ENCODE results near the gene LEP.
"Not testable (repeated sequence)": the region's sequence is repeated elsewhere in the genome, so short reads cannot be mapped to it uniquely, and the experiment has no call there.

LEP gene

GRCh38 chr7:128210036-128210347 is 31.1 kb upstream of the LEP start:
- no peak for FAIRE-seq
- no peak for DNase-seq (ENCODE audit: extremely low spot score, insufficient read length, low read depth)

- DNase-seq (ENCODE audit: extremely low spot score, insufficient read length, low read depth) (no peak), FAIRE-seq (no peak)
These were observed 30.2 kb upstream of the LEP start for GRCh38 chr7:128210590-128211570.

- FAIRE-seq = no peak
- DNase-seq (ENCODE audit: extremely low spot score, insufficient read length, low read depth) = no peak
These were observed 29.5 kb upstream of the LEP start for GRCh38 chr7:128211626-128212025.

GRCh38 chr7:128214463-128214862 is 26.6 kb upstream of the LEP start:
- DNase-seq (ENCODE audit: extremely low spot score, insufficient read length, low read depth) (no peak), FAIRE-seq (no peak)

- no peak for DNase-seq (ENCODE audit: extremely low spot score, insufficient read length, low read depth)
- no peak for FAIRE-seq
These were observed 25.8 kb upstream of the LEP start for GRCh38 chr7:128215281-128215680.

GRCh38 chr7:128215739-128216138 is 25.3 kb upstream of the LEP start:
- FAIRE-seq (no peak), DNase-seq (ENCODE audit: extremely low spot score, insufficient read length, low read depth) (no peak)

- no peak for DNase-seq (ENCODE audit: extremely low spot score, insufficient read length, low read depth)
- no peak for FAIRE-seq
These were observed 23.9 kb upstream of the LEP start for GRCh38 chr7:128217030-128217805.

- no peak for FAIRE-seq
- DNase-seq (ENCODE audit: extremely low spot score, insufficient read length, low read depth) = no peak
These were observed 23.0 kb upstream of the LEP start for GRCh38 chr7:128217967-128218652.

GRCh38 chr7:128219636-128220035 is 21.4 kb upstream of the LEP start:
- no peak for FAIRE-seq
- no peak for DNase-seq (ENCODE audit: extremely low spot score, insufficient read length, low read depth)

GRCh38 chr7:128221929-128222403 is 19.1 kb upstream of the LEP start:
- DNase-seq (ENCODE audit: extremely low spot score, insufficient read length, low read depth) (no peak), FAIRE-seq (no peak)

GRCh38 chr7:128226132-128226980 is 14.7 kb upstream of the LEP start:
- DNase-seq (ENCODE audit: extremely low spot score, insufficient read length, low read depth) = no peak
- no peak for FAIRE-seq

- DNase-seq (ENCODE audit: extremely low spot score, insufficient read length, low read depth) (no peak), FAIRE-seq (no peak)
These were observed 13.8 kb upstream of the LEP start for GRCh38 chr7:128227271-128227670.

GRCh38 chr7:128231021-128231420 is 10.1 kb upstream of the LEP start:
- FAIRE-seq = no peak
- no peak for DNase-seq (ENCODE audit: extremely low spot score, insufficient read length, low read depth)

- no peak for FAIRE-seq
- no peak for DNase-seq (ENCODE audit: extremely low spot score, insufficient read length, low read depth)
These were observed 9.4 kb upstream of the LEP start for GRCh38 chr7:128231677-128232076.

GRCh38 chr7:128233471-128233870 is 7.6 kb upstream of the LEP start:
- FAIRE-seq (no peak), DNase-seq (ENCODE audit: extremely low spot score, insufficient read length, low read depth) (no peak)

GRCh38 chr7:128234476-128235026 is 6.5 kb upstream of the LEP start:
- FAIRE-seq (no peak), DNase-seq (ENCODE audit: extremely low spot score, insufficient read length, low read depth) (no peak)

- DNase-seq (ENCODE audit: extremely low spot score, insufficient read length, low read depth) (no peak), FAIRE-seq (no peak)
These were observed 5.6 kb upstream of the LEP start for GRCh38 chr7:128235471-128235870.

GRCh38 chr7:128236924-128237586 is 4.0 kb upstream of the LEP start:
- FAIRE-seq (no peak), DNase-seq (ENCODE audit: extremely low spot score, insufficient read length, low read depth) (no peak)

- DNase-seq (ENCODE audit: extremely low spot score, insufficient read length, low read depth); FAIRE-seq: not testable (repeated sequence)
These were observed 1.9 kb upstream of the LEP start for GRCh38 chr7:128239146-128239545.
